ENCODE data around the gene SLC20A1.
"Not testable (repeated sequence)": the region's sequence is repeated elsewhere in the genome, so short reads cannot be mapped to it uniquely, and the experiment has no call there.

Gene SLC20A1

GRCh38 chr2:112684415-112684775 lies 38.7 kb downstream of the SLC20A1 start:
- DNase-seq = no peak

- peak in 1 of 2 experiments; percentile 33 for DNase-seq
Measured at GRCh38 chr2:112685271-112685884, 39.6 kb downstream of the SLC20A1 start.

- no peak for DNase-seq
Measured at GRCh38 chr2:112686348-112687217, 40.8 kb downstream of the SLC20A1 start.

- DNase-seq = no peak
Measured at GRCh38 chr2:112687522-112687921, 41.8 kb downstream of the SLC20A1 start.

- no peak for DNase-seq
Measured at GRCh38 chr2:112688086-112688880, 42.5 kb downstream of the SLC20A1 start.

GRCh38 chr2:112690853-112691401 lies 45.2 kb downstream of the SLC20A1 start:
- peak; percentile 89 to 94 for DNase-seq

GRCh38 chr2:112691881-112692281 lies 46.1 kb downstream of the SLC20A1 start:
- DNase-seq = no peak

GRCh38 chr2:112692495-112692911 lies 46.8 kb downstream of the SLC20A1 start:
- DNase-seq = peak; percentile 89 to 96

- no peak for DNase-seq
Measured at GRCh38 chr2:112692918-112693317, 47.2 kb downstream of the SLC20A1 start.

GRCh38 chr2:112693596-112693995 lies 47.9 kb downstream of the SLC20A1 start:
- no peak for DNase-seq

- no peak for DNase-seq
Measured at GRCh38 chr2:112694182-112694581, 48.4 kb downstream of the SLC20A1 start.

- no peak for DNase-seq
Measured at GRCh38 chr2:112698834-112699515, 53.2 kb downstream of the SLC20A1 start.

GRCh38 chr2:112699984-112700667 lies 54.4 kb downstream of the SLC20A1 start:
- peak; percentile 89 to 96 for DNase-seq

GRCh38 chr2:112701052-112701451 lies 55.3 kb downstream of the SLC20A1 start:
- DNase-seq = peak; percentile 47 to 50

- no peak for DNase-seq
Measured at GRCh38 chr2:112703684-112704083, 57.9 kb downstream of the SLC20A1 start.

- no peak for DNase-seq
Measured at GRCh38 chr2:112705575-112705974, 59.8 kb downstream of the SLC20A1 start.

- peak; percentile 29 to 34 for DNase-seq
Measured at GRCh38 chr2:112706170-112706664, 60.5 kb downstream of the SLC20A1 start.

- not testable (repeated sequence) for DNase-seq
Measured at GRCh38 chr2:112706947-112707346, 61.2 kb downstream of the SLC20A1 start.

GRCh38 chr2:112708968-112709367 lies 63.2 kb downstream of the SLC20A1 start:
- DNase-seq = no peak

GRCh38 chr2:112709703-112710102 lies 64.0 kb downstream of the SLC20A1 start:
- no peak for DNase-seq

GRCh38 chr2:112710956-112711750 lies 65.4 kb downstream of the SLC20A1 start:
- no peak for DNase-seq
